Heart left ventricle (tissue), 16 donors: ENCODE data around the gene MPZL1. TPM values are rescaled to one million over a fixed set of nuclear protein-coding genes. Genes with fewer than 3 reads are reported as not detected.
A peak's percentile ranks its signal among the peaks of the same experiment; 100 is the strongest.

Source experiments
- ATAC-seq, 4 donors: fragments of 200-7000 bp; cut with Tn5 transposase; one replicate each; pipeline ENCODE4 v1.9.1; 2020 to 2022; ENCODE audit warnings: moderate library complexity in 4 of 4, mild to moderate bottlenecking in 3 of 4, moderate number of reproducible peaks in 1 of 4
- DNase-seq, 5 donors: peaks; one replicate each; pipeline ENCODE4 v3.0.0-alpha.2; 2020
- H3K27ac ChIP-seq, 12 donors: fragments of 200-600 bp; sonication (generic) in 4 of 12; one replicate each; pipeline versions ENCODE4 v1.5.0 to v1.8.0; 2016 to 2022; ENCODE audit warnings: mild to moderate bottlenecking in 2 of 12
- H3K27me3 ChIP-seq, 9 donors: fragments of 200-600 bp; sonication (generic) in 2 of 9; one replicate each; pipeline versions ENCODE4 v1.5.1 to v1.8.0; 2016 to 2022; ENCODE audit warnings: mild to moderate bottlenecking in 3 of 9
- H3K36me3 ChIP-seq, 9 donors: fragments of 200-600 bp; sonication (generic) in 2 of 9; one replicate each; pipeline versions ENCODE4 v1.5.0 to v1.8.0; 2018 to 2022; ENCODE audit warnings: mild to moderate bottlenecking in 2 of 9
- H3K4me1 ChIP-seq, 12 donors: fragments of 200-600 bp; sonication (generic) in 4 of 12; one replicate each; pipeline versions ENCODE4 v1.5.0 to v1.8.0; 2016 to 2022; ENCODE audit warnings: mild to moderate bottlenecking in 3 of 12
- H3K4me3 ChIP-seq, 12 donors: fragments of 200-600 bp; sonication (generic) in 4 of 12; one replicate each; pipeline versions ENCODE4 v1.5.0 to v1.8.0; 2017 to 2022; ENCODE audit warnings: mild to moderate bottlenecking in 9 of 12, moderate library complexity in 4 of 12
- H3K9me3 ChIP-seq, 12 donors: fragments of 200-600 bp; sonication (generic) in 4 of 12; one replicate each; pipeline versions ENCODE4 v1.5.0 to v1.8.0; 2016 to 2022; ENCODE audit warnings: mild to moderate bottlenecking in 1 of 12
- CTCF ChIP-seq, 12 donors: fragments of 200-600 bp; sonication (generic) in 4 of 12; IDR thresholded peaks; one replicate each; pipeline versions ENCODE4 v1.5.0 to v1.8.0; 2018 to 2022; ENCODE audit warnings: antibody characterized with exemption in 12 of 12, mild to moderate bottlenecking in 5 of 12
- POLR2A ChIP-seq, 2 donors: fragments of 450-650 bp; IDR thresholded peaks; one replicate each; pipeline ENCODE4 v1.6.1; 2017; ENCODE audit warnings: antibody characterized with exemption in 2 of 2, mild to moderate bottlenecking in 2 of 2, moderate library complexity in 2 of 2
- WGBS, 4 donors: extraction: QIAGEN DNeasy Blood & Tissue Kit in 2 of 4; methylation state at CpG; one replicate each; pipeline versions ENCODE4 v1.1.5 to v1.1.7; 2013 to 2018; 5-methylcytosine and 5-hydroxymethylcytosine counted together
- intact Hi-C, 10 donors: fragments of 100-400 bp; cut with DNase I; formaldehyde crosslinking; loops; one replicate each; pipeline versions ENCODE4 v1.11.1 to v1.14.2; 2022
- polyA plus RNA-seq, 2 donors: library from polyadenylated mRNA; stranded (reverse); fragments of 200-250 nt; gene quantifications; one replicate each; pipeline ENCODE4 v1.2.3, GENCODE V29; 2013
- total RNA-seq, 9 donors: library from RNA; depleted of rRNA in 2 of 9; stranded (reverse); fragments of >200 nt in 2 of 9; fragmentation: NEBNext Ultra II Directional in 3 of 9; extraction: Animal tissue kit (Norgen Biotek cat#: 25700) in 3 of 9; gene quantifications; one replicate each; pipeline versions ENCODE4 v1.1.0 to v1.2.4, GENCODE V29; 2016 to 2023
- donor health status: ischemic (EF 13 %, LVEDD 7.1; RV severe dilation, severe dysfunction).
- donor health status: healthy with polysubstance abuse.
- donor health status: DM: no; HTN: yes; CAD: no.
- donor health status: DM: no; HTN: no; CAD: no.
- donor health status: ischemic (EF 25% LVEDD 6.9; RV normal size, moderate dysfunction).
- donor health status: ischemic (EF 25% LVEDD 5.7; RV mildly dilated, moderate dysfunction).
- donor health status: healthy.
- donor health status: DM: yes; HTN: yes; CAD: no.
- donor health status: ischemic (EF 35%, LVEDD 5.7; RV mildly dilated, moderate dysfunction).
- donor health status: nonischemic (EF 11% LVEDD 7.7; RV severe dilation, severe dysfunction).
- donor health status: DM: yes; HTN: yes; CAD: no.
- donor health status: PGD.
- donor health status: ischemic (EF 29% LVEDD 5.4; RV normal size, mild dysfunction).
- donor health status: nonischemic (EF 23%, LVEDD 6.1; RV moderate dilation, normal function).

The MPZL1 gene
- total and polyA plus RNA-seq, 11 donors: 7.0 to 56.3 (median 29.4) TPM

GRCh38 chr1:167734227-167734626 lies 12.4 kb downstream of the MPZL1 start:
- H3K27me3 ChIP-seq: no peaks in the 10 kb centered on the region
- TF ChIP-seq CTCF (IDR thresholded peaks at IDR 0.05) (no peak), POLR2A (IDR thresholded peaks at IDR 0.05) (no peak)
- no peak for ATAC-seq
- intact Hi-C loops: no loop called here
- no peak for DNase-seq
- H3K4me3 ChIP-seq: no peak overlapping the region
- no peak overlapping the region for H3K27ac ChIP-seq
- peaks cover 0 to 20% (median 0%) of the 10 kb centered on the region in 9 donors for H3K36me3 ChIP-seq
- 95 to 100% (median 99%) methylated on average over 4 of the region's 4 CpGs for WGBS, 4 donors
- H3K9me3 ChIP-seq: peaks cover 0 to 5% (median 0%) of the 10 kb centered on the region in 12 donors
- H3K4me1 ChIP-seq: peaks cover 0 to 34% (median 3%) of the 10 kb centered on the region in 12 donors

GRCh38 chr1:167734841-167735240 lies 13.1 kb downstream of the MPZL1 start:
- no peak for ATAC-seq
- no peak for TF ChIP-seq CTCF (IDR thresholded peaks at IDR 0.05)
- TF ChIP-seq POLR2A (IDR thresholded peaks at IDR 0.05): no peak
- intact Hi-C loops: no loop called here
- H3K4me1 ChIP-seq: peaks cover 0 to 39% (median 3%) of the 10 kb centered on the region in 12 donors
- peaks cover 0 to 20% (median 0%) of the 10 kb centered on the region in 9 donors for H3K36me3 ChIP-seq
- no peaks in the 10 kb centered on the region for H3K27me3 ChIP-seq
- peaks cover 0 to 5% (median 0%) of the 10 kb centered on the region in 12 donors for H3K9me3 ChIP-seq
- no peak overlapping the region for H3K4me3 ChIP-seq
- 93 to 96% (median 94%) methylated on average over 1 of the region's 1 CpG for WGBS, 4 donors
- no peak for DNase-seq
- H3K27ac ChIP-seq: no peak overlapping the region

- H3K27ac ChIP-seq: no peak overlapping the region
- DNase-seq (no peak), ATAC-seq (peak in 1 of 4 donors; percentile 31)
- no peak overlapping the region for H3K4me3 ChIP-seq
- TF ChIP-seq POLR2A (IDR thresholded peaks at IDR 0.05): no peak
- no peak for TF ChIP-seq CTCF (IDR thresholded peaks at IDR 0.05)
- intact Hi-C loops: no loop called here
- WGBS, 4 donors: 78 to 94% (median 82%) methylated on average over 4 of the region's 4 CpGs
- H3K9me3 ChIP-seq: peaks cover 0 to 5% (median 0%) of the 10 kb centered on the region in 12 donors
- peaks cover 0 to 40% (median 5%) of the 10 kb centered on the region in 12 donors for H3K4me1 ChIP-seq
- peaks cover 0 to 8% (median 0%) of the 10 kb centered on the region in 9 donors for H3K36me3 ChIP-seq
- H3K27me3 ChIP-seq: no peaks in the 10 kb centered on the region
These were observed 15.4 kb downstream of the MPZL1 start for GRCh38 chr1:167737169-167737568.

GRCh38 chr1:167738158-167738557 lies 16.4 kb downstream of the MPZL1 start:
- Histone ChIP-seq H3K27me3 (no peaks in the 10 kb centered on the region), H3K27ac (no peak overlapping the region), H3K4me1 (peaks cover 0 to 38% (median 7%) of the 10 kb centered on the region in 12 donors), H3K4me3 (no peak overlapping the region), H3K9me3 (peaks cover 0 to 5% (median 0%) of the 10 kb centered on the region in 12 donors), H3K36me3 (peaks cover 0 to 7% (median 0%) of the 10 kb centered on the region in 9 donors)
- intact Hi-C loops: no loop called here
- TF ChIP-seq POLR2A (IDR thresholded peaks at IDR 0.05): no peak
- TF ChIP-seq CTCF (IDR thresholded peaks at IDR 0.05): no peak
- ATAC-seq (no peak), DNase-seq (no peak)
- 87 to 99% (median 97%) methylated on average over 8 of the region's 8 CpGs for WGBS, 4 donors
